GM21723 (cell line): ENCODE measurements around the gene STX1B.
"Not testable (repeated sequence)": the region's sequence is repeated elsewhere in the genome, so short reads cannot be mapped to it uniquely, and the experiment has no call there.

ENCODE experiments used
- ATAC-seq: cut with Tn5 transposase; IDR thresholded peaks from one replicate; pipeline ENCODE4 v1.9.1; 2021; ENCODE audit warnings: mild to moderate bottlenecking, moderate library complexity; ENCODE audit not compliant: unreplicated experiment

STX1B gene

GRCh38 chr16:30954993-30955392 lies 55.4 kb downstream of the STX1B start:
- ATAC-seq, result no peak

GRCh38 chr16:30953511-30954124 lies 56.8 kb downstream of the STX1B start:
- no peak for ATAC-seq

- no peak for ATAC-seq
Observed at GRCh38 chr16:30953111-30953510, 57.3 kb downstream of the STX1B start.

- ATAC-seq, result no peak
Observed at GRCh38 chr16:30951750-30952149, 58.7 kb downstream of the STX1B start.

GRCh38 chr16:30951193-30951592 lies 59.2 kb downstream of the STX1B start:
- ATAC-seq, result no peak

- no peak for ATAC-seq
Observed at GRCh38 chr16:30950516-30951065, 59.8 kb downstream of the STX1B start.

- ATAC-seq, result peak; percentile 46
Observed at GRCh38 chr16:30949650-30950515, 60.6 kb downstream of the STX1B start.

GRCh38 chr16:30948667-30949649 lies 61.5 kb downstream of the STX1B start, which contains the start of gene ORAI3:
TSS of gene ORAI3 (plus strand) at chr16:30949068. CDS start at chr16:30949290, 222 bp downstream.
- peak; percentile 64 for ATAC-seq

- peak; percentile 9 for ATAC-seq
Observed at GRCh38 chr16:30947859-30948666, 62.4 kb downstream of the STX1B start.

GRCh38 chr16:30947541-30947858 lies 62.9 kb downstream of the STX1B start:
- no peak for ATAC-seq

- ATAC-seq, result no peak
Observed at GRCh38 chr16:30946671-30947540, 63.5 kb downstream of the STX1B start.

GRCh38 chr16:30944352-30944751 lies 66.1 kb downstream of the STX1B start:
- ATAC-seq, result no peak

GRCh38 chr16:30942426-30942806 lies 68.0 kb downstream of the STX1B start:
- no peak for ATAC-seq

- peak; percentile 82 for ATAC-seq
Observed at GRCh38 chr16:30941600-30942425, 68.6 kb downstream of the STX1B start.

GRCh38 chr16:30939571-30939970 lies 70.9 kb downstream of the STX1B start:
- not testable (repeated sequence) for ATAC-seq
